ENCODE measurements around the gene TPCN2.

Gene TPCN2

DNA sequence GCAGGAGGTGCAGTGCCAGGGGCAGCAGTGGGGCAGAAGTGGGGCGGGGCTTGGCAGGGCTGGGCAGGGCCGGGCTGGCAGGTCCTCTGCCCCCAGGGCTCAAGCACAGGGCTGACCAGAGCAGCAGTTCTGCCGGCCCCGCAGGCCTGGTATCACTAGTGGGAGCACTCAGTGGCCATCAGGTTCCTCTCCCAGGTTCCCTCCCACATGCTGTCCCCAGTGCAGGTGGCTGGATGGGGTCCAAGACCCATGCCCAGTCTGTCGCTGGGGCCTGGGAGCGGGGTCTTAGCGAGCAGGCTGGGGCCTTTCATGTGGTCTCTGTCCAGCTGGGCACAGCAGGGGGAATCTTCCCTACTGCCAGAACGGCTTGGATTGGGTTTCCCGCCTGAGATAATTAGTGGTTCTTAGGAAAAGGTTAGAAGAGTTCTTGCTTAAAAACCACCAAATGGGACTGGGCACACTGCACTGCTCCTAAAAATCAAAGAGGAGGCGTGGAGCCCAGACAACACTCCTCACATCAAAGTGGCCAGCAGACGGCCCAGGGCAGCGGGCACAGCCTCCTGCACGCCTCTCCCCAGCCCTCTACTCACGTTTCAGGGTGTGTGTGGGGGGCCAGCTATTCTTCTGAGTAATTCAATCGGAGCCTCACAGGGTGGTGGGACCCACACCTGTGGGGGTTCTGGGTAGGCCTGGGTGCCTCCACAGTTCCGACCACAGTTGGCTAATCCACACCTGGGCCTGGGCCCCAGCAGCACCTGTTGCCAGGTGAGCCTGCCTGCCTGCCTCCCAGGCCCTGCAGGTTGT, 45.6 kb downstream of the TPCN2 start:
- TF ChIP-seq, protein P1, sequence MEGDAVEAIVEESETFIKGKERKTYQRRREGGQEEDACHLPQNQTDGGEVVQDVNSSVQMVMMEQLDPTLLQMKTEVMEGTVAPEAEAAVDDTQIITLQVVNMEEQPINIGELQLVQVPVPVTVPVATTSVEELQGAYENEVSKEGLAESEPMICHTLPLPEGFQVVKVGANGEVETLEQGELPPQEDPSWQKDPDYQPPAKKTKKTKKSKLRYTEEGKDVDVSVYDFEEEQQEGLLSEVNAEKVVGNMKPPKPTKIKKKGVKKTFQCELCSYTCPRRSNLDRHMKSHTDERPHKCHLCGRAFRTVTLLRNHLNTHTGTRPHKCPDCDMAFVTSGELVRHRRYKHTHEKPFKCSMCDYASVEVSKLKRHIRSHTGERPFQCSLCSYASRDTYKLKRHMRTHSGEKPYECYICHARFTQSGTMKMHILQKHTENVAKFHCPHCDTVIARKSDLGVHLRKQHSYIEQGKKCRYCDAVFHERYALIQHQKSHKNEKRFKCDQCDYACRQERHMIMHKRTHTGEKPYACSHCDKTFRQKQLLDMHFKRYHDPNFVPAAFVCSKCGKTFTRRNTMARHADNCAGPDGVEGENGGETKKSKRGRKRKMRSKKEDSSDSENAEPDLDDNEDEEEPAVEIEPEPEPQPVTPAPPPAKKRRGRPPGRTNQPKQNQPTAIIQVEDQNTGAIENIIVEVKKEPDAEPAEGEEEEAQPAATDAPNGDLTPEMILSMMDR (IDR thresholded peaks at IDR 0.05; ENCODE audit: low read depth, low read length), result no peak
- no peak overlapping the region for H3K4me3 ChIP-seq (ENCODE audit: low read depth, low read length)

DNA sequence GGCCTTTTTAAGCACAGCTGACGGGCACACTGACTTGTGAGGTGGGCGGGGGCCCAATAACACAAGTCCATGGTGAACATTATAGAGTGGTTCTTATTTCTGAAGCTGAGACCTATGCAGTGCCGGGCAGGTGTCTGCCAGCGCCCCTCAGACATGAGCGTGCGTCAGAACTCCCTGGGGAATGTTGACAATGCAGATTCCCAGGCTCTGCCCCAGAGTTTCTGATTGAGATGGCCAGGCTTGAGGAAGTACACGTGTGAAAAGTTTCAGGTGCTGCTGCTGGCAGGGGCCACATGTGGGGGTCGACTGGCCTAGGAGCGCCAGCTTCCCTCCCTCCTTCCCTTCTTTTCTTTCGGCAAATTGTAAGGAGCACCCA, 46.2 kb downstream of the TPCN2 start:
- no peak overlapping the region for H3K4me3 ChIP-seq (ENCODE audit: low read depth, low read length)
- TF ChIP-seq, protein P1 (IDR thresholded peaks at IDR 0.05; ENCODE audit: low read depth, low read length), result no peak

DNA sequence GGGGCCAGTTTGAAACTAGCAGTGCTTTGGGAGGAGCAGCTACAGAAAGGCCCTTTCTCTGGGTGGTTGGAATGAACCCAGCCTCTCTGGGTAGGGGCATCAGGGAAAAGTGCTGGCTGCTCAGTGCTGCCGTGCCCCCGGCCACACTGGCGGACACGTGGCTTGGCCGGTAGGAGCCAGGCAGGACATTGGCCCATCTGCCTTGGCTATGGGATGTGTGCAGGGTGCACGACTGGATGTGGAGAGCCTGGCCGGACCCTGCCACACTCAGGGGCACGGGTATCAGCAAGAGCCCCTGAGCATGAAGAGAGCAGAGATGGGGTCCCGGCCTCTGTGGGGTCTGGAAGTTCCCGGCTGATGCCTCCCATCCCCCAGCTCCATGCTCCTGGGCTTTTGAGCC, 46.6 kb downstream of the TPCN2 start:
- H3K4me3 ChIP-seq (ENCODE audit: low read depth, low read length), result no peak overlapping the region
- TF ChIP-seq, protein P1 (IDR thresholded peaks at IDR 0.05; ENCODE audit: low read depth, low read length), result no peak

DNA sequence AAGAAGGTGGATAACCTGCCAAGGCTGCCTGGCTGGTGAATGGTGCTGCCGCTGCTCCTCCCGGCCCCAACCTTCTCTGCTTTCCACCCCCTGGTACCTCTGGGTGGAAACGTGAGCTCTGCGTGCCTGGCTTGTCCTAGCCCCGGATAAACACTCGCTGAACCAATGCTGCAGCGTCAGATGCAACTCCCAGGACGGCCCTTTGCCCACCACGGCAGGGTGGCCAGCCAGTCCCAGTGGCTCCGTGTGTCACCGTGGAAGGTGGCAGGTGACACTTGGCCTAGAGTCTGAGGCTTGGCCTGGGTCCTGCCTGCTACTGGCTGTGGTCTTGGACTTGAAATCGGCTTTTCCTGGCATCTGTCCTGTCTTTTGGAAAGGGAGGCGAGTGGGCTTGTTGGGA, 47.7 kb downstream of the TPCN2 start:
- TF ChIP-seq, protein P1 (IDR thresholded peaks at IDR 0.05; ENCODE audit: low read depth, low read length), result no peak
- H3K4me3 ChIP-seq (ENCODE audit: low read depth, low read length), result no peak overlapping the region

DNA sequence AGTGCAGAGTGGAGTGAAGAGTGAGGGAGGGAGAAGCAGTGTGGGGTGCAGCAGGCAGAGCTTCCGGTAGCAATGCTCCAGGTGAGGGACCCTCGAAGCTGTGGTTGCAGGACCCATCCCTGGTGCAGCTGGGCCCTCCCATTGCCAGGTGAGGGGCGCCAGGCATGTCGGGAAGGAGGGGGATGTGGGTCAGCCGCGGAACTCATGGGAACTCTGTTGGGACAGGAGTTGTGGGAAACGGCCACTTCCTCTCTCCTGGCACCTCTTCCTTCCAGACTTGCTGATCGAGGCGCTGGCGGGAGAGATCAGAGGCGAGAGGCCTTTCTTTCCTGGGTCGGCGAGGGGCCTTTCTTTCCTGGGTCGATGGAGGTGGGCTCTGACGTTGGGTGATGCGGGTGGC, 48.5 kb downstream of the TPCN2 start:
- TF ChIP-seq, protein P1 (IDR thresholded peaks at IDR 0.05; ENCODE audit: low read depth, low read length), result no peak
- no peak overlapping the region for H3K4me3 ChIP-seq (ENCODE audit: low read depth, low read length)

DNA sequence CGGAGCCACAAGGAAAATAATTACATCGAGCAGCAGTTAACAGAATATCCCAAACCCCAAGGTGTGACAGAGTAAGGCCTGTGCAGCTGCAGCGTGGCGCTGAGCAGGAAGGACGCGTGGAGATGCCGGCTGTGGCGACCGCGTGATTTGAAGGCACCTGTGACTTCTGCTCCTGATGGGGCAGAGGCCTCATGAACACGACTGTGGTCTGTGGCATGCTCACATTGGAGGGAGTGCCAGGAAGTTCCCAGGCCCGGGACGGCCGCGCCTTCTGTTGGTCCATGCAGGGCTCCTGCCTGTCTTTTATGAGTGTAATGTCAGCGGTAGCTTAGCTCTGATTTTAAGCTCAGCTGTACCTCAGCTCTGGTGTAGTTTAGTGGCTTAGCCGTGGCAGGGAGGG, 50.4 kb downstream of the TPCN2 start:
- TF ChIP-seq, protein P1 (IDR thresholded peaks at IDR 0.05; ENCODE audit: low read depth, low read length), result no peak
- H3K4me3 ChIP-seq (ENCODE audit: low read depth, low read length), result no peak overlapping the region

DNA sequence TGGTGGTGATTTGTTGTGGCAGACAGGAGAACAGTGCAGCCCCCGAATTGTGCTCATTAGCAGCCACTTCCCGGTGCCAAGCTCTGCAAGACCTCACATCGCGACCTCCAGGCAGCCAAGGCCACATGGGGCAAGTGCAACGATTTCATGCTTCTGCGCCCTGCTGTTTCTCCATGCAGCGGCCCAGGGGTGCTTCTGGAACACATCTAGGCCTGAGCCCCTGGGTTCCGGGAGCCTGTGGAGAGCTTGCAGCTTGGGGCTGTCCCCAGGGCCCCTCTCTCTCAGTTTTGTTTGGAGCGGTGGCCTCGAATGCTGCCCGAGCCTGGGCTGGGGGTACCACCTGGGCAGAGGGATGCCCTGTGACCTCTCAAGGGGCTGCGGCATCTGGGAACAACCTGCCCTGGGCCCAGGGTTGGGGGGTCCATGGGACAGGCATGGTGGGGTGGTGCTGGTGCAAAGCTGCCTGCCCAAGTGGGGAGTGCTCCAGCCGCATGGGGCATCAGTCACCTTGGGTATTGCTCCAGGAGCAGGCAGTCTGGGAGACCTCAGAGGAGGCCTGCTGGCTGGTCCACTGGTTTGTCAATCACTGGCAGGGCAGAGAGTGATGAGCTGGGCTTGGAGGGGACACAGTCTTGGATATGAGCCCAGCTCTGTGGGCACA, 51.9 kb downstream of the TPCN2 start:
- TF ChIP-seq, protein P1 (IDR thresholded peaks at IDR 0.05; ENCODE audit: low read depth, low read length), result no peak
- H3K4me3 ChIP-seq (ENCODE audit: low read depth, low read length), result no peak overlapping the region

All from WI38 (cell line).